Measurements from ENCODE around the gene ATP1A3.

Gene ATP1A3

GRCh38 chr19:42010245-42011126, 16.5 kb upstream of the ATP1A3 start:
- in situ Hi-C loops (cut with HindIII; ENCODE audit: low sequenced_read_pairs): no loop called here
- TF ChIP-seq CTCF (IDR thresholded peaks at IDR 0.05; ENCODE audit: low read depth, low read length, missing control alignments): no peak
- DNase-seq (ENCODE audit: low read depth): no peak
- no peak overlapping the region for H3K4me3 ChIP-seq (ENCODE audit: low read depth, low read length)

GRCh38 chr19:42006569-42006968, 12.5 kb upstream of the ATP1A3 start:
- H3K4me3 ChIP-seq (ENCODE audit: low read depth, low read length): no peak overlapping the region
- no peak for TF ChIP-seq CTCF (IDR thresholded peaks at IDR 0.05; ENCODE audit: low read depth, low read length, missing control alignments)
- DNase-seq (ENCODE audit: low read depth): no peak
- in situ Hi-C loops (cut with HindIII; ENCODE audit: low sequenced_read_pairs): no loop called here

- no peak for TF ChIP-seq CTCF (IDR thresholded peaks at IDR 0.05; ENCODE audit: low read depth, low read length, missing control alignments)
- DNase-seq (ENCODE audit: low read depth): no peak
- H3K4me3 ChIP-seq (ENCODE audit: low read depth, low read length): no peak overlapping the region
- in situ Hi-C loops (cut with HindIII; ENCODE audit: low sequenced_read_pairs): no loop called here
Measured at GRCh38 chr19:42005504-42005903, 11.5 kb upstream of the ATP1A3 start.

DNA sequence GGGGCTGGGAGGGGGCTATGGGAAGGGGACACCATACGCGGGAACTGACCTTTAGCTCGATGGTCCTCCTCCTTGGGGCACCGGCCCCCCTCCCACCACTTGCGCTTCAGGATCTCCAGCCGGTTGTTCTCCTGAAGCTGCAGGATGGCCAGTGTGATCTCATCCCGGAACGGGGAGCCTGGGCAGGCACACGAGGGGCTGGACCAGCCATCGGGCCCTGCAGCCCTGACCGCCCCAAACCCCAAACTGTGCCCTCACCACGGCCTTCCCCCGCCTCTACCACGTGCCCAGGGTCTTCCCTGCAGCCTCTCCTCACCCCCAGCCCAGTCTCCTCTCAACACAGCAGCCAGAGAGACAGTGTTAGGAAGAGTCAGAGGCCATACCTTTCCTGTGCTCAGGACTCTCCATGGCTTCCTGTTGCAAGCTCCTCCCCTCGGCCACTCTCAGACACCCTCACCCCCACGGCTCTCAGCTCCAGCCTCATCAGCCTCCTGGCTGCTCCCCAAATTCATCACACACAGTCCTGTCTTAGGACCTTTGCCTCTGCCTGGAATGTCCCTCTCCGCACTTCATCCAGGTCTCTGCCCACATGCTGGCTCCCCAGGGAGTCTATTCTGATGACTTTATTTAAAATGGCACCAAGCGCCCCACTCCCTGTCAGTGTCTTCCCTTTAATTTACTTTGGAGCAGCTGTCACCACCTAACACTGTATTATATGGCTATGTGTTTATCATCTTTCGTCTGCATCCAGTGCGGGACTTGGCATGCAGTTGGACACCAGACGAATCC, 9.7 kb upstream of the ATP1A3 start:
- no peak for DNase-seq (ENCODE audit: low read depth)
- H3K4me3 ChIP-seq (ENCODE audit: low read depth, low read length): no peak overlapping the region
- in situ Hi-C loops (cut with HindIII; ENCODE audit: low sequenced_read_pairs): no loop called here
- no peak for TF ChIP-seq CTCF (IDR thresholded peaks at IDR 0.05; ENCODE audit: low read depth, low read length, missing control alignments)

GRCh38 chr19:41999878-42000208, 5.8 kb upstream of the ATP1A3 start:
- no peak overlapping the region for H3K4me3 ChIP-seq (ENCODE audit: low read depth, low read length)
- TF ChIP-seq CTCF (IDR thresholded peaks at IDR 0.05; ENCODE audit: low read depth, low read length, missing control alignments): no peak
- DNase-seq (ENCODE audit: low read depth): no peak
- in situ Hi-C loops (cut with HindIII; ENCODE audit: low sequenced_read_pairs): no loop called here

DNA sequence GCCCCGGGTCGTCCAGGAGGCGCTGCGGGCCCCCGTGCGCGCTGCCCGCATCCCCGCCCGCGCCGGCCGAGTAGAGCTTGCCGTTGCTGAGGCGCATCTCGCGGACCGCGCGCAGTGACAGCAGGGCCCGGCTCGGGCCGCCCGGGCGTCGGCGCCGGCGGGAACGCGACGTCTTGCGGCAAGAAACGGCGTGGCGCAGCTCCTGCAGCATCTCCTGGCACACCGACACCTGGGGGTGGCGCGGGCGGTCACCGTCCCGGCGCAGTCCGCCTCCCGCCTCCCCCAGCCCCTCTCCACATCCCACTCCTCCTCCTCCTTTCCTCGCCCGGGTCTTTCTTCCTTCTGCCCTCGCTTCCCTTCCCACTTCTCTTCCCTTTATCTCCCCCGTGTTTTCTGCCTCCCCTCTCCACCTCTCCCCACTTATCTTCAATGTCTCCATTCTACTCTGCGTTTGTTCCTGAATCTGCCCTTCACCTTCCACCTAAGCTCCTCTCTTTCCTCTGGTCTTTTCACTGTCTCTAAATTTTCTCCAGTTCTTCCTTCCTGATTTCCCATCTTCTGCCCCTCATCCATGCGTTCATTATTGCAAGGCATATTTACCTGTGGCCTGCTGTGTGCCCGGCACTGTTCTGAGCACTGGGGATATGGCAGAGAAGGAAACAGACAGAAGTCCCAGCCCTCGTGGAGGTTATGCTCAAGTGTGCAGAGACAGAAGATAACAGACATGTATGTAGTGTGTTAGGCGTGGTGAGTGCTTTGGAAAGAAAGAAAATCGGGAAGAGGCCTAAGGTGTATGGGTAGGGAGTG, 5.2 kb upstream of the ATP1A3 start:
- in situ Hi-C loops (cut with HindIII; ENCODE audit: low sequenced_read_pairs): no loop called here
- no peak for TF ChIP-seq CTCF (IDR thresholded peaks at IDR 0.05; ENCODE audit: low read depth, low read length, missing control alignments)
- no peak overlapping the region for H3K4me3 ChIP-seq (ENCODE audit: low read depth, low read length)
- no peak for DNase-seq (ENCODE audit: low read depth)

All from astrocyte of the cerebellum (primary cell).